Keratinocyte (primary cell): ENCODE data around the gene GRAP. TPM values are rescaled to one million over a fixed set of nuclear protein-coding genes. Genes with fewer than 3 reads are reported as not detected.
"Not testable (repeated sequence)": the region's sequence is repeated elsewhere in the genome, so short reads cannot be mapped to it uniquely, and the experiment has no call there.

Experiments
- DNase-seq: peaks from one replicate; pipeline ENCODE4 v3.0.0-alpha.2; 2011; ENCODE audit warnings: low read depth, missing footprints, low spot score
- FAIRE-seq: peaks from 2 replicates; lab custom pipeline; 2011; peaks lifted over from hg19 to GRCh38; lab: Jason Lieb, UNC
- H2AFZ ChIP-seq: 2 replicates; pipeline ENCODE4 v1.6.0; 2012; ENCODE audit warnings: low read length, control low read depth, inconsistent platforms; ENCODE audit not compliant: control insufficient read depth
- H3K27ac ChIP-seq: 2 replicates; pipeline ENCODE4 v1.5.1; 2011; ENCODE audit warnings: low read length; ENCODE audit not compliant: control insufficient read depth, insufficient read depth
- H3K27me3 ChIP-seq: 3 replicates; pipeline ENCODE4 v1.6.0; 2011; ENCODE audit warnings: low read length; ENCODE audit not compliant: control insufficient read depth, insufficient read depth; ENCODE audit errors: extremely low read depth
- H3K36me3 ChIP-seq, 2 experiments: 2 replicates in 1 of 2; 3 replicates in 1 of 2; pipeline ENCODE4 v1.5.1; 2011; ENCODE audit warnings: low read length in 2 of 2, mild to moderate bottlenecking in 1 of 2; ENCODE audit not compliant: control insufficient read depth in 2 of 2, insufficient read depth in 2 of 2; ENCODE audit errors: extremely low read depth in 1 of 2
- H3K4me1 ChIP-seq: 3 replicates; pipeline ENCODE4 v1.5.1; 2011; ENCODE audit warnings: low read length; ENCODE audit not compliant: control insufficient read depth, insufficient read depth; ENCODE audit errors: extremely low read depth
- H3K4me2 ChIP-seq: 3 replicates; pipeline ENCODE4 v1.6.0; 2011; ENCODE audit warnings: low read depth, low read length; ENCODE audit not compliant: control insufficient read depth, insufficient read depth; ENCODE audit errors: extremely low read depth
- H3K4me3 ChIP-seq, 3 experiments: fragments of 200-600 bp in 1 of 3; sonication (generic) in 1 of 3; 2 replicates in 2 of 3; 3 replicates in 1 of 3; pipeline ENCODE4 v1.5.1; 2011 to 2016; ENCODE audit warnings: low read length in 3 of 3, mild to moderate bottlenecking in 3 of 3, control low read depth in 2 of 3, inconsistent platforms in 1 of 3, low read depth in 1 of 3, mixed read lengths in 1 of 3, mixed run types in 1 of 3, moderate library complexity in 1 of 3; ENCODE audit not compliant: control insufficient read depth in 2 of 3, insufficient read depth in 2 of 3; ENCODE audit errors: extremely low read depth in 1 of 3
- H3K79me2 ChIP-seq: 2 replicates; pipeline ENCODE4 v1.6.0; 2012; ENCODE audit warnings: low read length; ENCODE audit not compliant: control insufficient read depth, insufficient read depth
- H3K9ac ChIP-seq: 3 replicates; pipeline ENCODE4 v1.6.0; 2011; ENCODE audit warnings: low read length; ENCODE audit not compliant: control insufficient read depth, insufficient read depth; ENCODE audit errors: extremely low read depth
- H3K9me1 ChIP-seq: 3 replicates; pipeline ENCODE4 v1.6.0; 2011; ENCODE audit warnings: low read length; ENCODE audit not compliant: control insufficient read depth, insufficient read depth; ENCODE audit errors: extremely low read depth
- H3K9me3 ChIP-seq: 2 replicates; pipeline ENCODE4 v1.5.1; 2012; ENCODE audit warnings: low read depth, low read length; ENCODE audit not compliant: control insufficient read depth
- H4K20me1 ChIP-seq: 3 replicates; pipeline ENCODE4 v1.6.0; 2011; ENCODE audit warnings: low read length; ENCODE audit not compliant: control insufficient read depth, insufficient read depth; ENCODE audit errors: extremely low read depth
- dilution Hi-C: fragments of 300-500 bp; cut with MboI; formaldehyde crosslinking; loops from one replicate; pipeline ENCODE4 v1.7.0; 2020; ENCODE audit warnings: low sequenced_read_pairs; ENCODE audit not compliant: extremely low pct_ligation_motif_present
- polyA plus RNA-seq, 5 experiments: library from polyadenylated mRNA; depleted of rRNA in 3 of 5; stranded (reverse) in 3 of 5; stranded (forward) in 1 of 5; unstranded in 1 of 5; fragments of >200 nt; gene quantifications; 1 replicate in 1 of 5; 2 replicates in 3 of 5; 3 replicates in 1 of 5; pipeline versions ENCODE4 v1.2.1 to v1.2.3, GENCODE V29; 2011 to 2012; ENCODE audit warnings: missing spikeins in 2 of 5, low read depth in 1 of 5, low replicate concordance in 1 of 5
- TF ChIP-seq, protein P1 (sequence below), 3 experiments: IDR thresholded peaks in 1 of 3; conservative IDR thresholded peaks in 1 of 3; optimal IDR thresholded peaks in 1 of 3; 2 replicates in 2 of 3; 3 replicates in 1 of 3; pipeline versions ENCODE3 to v1.5.1; 2011; ENCODE audit warnings: low read length in 3 of 3, mild to moderate bottlenecking in 3 of 3, moderate library complexity in 2 of 3, control low read depth in 1 of 3, inconsistent platforms in 1 of 3; ENCODE audit not compliant: insufficient read depth in 2 of 3; ENCODE audit errors: extremely low read depth in 1 of 3

Gene GRAP
- polyA plus RNA-seq, 1 donor (not counting 4 experiments of a cell fraction or from before 2014, with no cell fraction given) = 0.03 TPM

DNA sequence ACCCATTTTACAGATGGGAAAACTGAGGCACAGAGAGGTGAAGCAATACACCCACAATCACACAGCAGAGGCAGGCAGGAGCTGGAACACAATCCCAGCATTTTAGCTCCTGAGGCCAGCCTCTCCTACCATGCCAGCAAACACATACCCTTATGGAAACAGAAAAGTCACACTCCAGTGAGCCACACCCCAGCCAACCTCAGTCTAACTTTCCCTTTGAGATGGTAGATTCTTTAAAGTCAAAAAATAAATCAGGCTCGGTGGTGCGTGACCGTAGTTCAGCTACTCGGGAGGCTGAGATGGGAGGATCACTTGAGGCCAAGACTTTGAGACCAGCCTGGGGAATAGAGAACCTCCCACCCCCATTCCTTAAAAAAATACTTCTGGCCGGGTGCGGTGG is 10.6 kb downstream of the GRAP start:
- H3K4me3 ChIP-seq, H3K9me1 ChIP-seq, H3K4me1 ChIP-seq, H3K27ac ChIP-seq, FAIRE-seq, H3K79me2 ChIP-seq, DNase-seq, dilution Hi-C loops, H3K36me3 ChIP-seq, H3K4me2 ChIP-seq, H3K9ac ChIP-seq, H3K27me3 ChIP-seq, H2AFZ ChIP-seq, H3K9me3 ChIP-seq, H4K20me1 ChIP-seq: not testable (repeated sequence)

DNA sequence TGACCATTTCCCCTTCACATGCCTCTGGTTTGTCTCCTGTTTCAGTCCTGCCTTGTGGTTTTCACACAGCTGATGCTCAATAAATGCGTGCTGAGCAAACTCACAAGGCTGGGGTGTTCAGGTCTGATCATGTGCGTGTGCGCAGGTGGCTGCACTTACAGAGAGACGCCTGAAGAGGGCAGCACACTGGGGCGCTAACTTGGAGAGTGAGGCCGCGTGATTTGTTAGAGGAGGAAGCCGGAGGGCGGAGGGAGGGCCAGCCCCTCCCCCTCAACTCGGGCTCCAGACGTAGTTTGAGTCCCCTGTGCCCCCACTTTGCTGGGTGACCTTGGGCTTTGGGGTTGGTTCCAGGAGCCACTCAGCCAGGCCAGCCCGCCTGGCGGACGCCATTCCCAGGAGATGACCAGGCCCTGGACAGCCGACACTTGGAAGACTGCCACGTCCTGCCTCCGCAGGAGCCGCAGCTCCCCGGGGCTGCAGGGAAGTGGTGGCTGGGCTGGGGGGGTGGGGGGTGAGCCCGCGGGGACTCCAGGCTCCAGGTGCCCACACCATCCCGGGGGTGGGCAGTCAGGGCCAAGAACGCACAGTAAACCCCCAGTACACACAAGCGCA is 14.3 kb downstream of the GRAP start:
- FAIRE-seq = peak; percentile 41
- H3K36me3 ChIP-seq, DNase-seq, H3K9me3 ChIP-seq, dilution Hi-C loops, H3K9me1 ChIP-seq, H4K20me1 ChIP-seq, H3K4me1 ChIP-seq, H3K79me2 ChIP-seq, H3K27me3 ChIP-seq, H2AFZ ChIP-seq, H3K4me2 ChIP-seq, H3K27ac ChIP-seq, H3K9ac ChIP-seq, H3K4me3 ChIP-seq: not testable (repeated sequence)

DNA sequence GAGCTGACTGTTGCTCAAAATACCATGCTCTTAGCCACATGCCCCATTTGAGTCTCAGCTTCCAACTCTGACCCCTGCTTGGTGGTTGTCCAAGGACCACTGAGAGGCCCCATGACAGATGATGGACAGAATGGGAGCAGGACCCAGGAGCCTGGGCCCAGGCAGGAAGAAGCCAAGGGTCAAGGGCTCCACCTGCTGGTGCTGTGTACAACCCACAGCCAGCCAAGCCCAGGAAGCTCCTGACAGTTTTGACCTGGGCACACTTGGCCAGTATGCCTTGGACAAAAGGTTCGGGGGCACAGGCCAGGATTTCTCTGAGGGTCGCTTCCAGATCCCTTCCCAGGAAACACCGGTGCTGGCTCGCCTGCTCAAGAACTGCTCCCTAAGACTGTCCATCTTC is 15.0 kb downstream of the GRAP start:
- FAIRE-seq = peak; percentile 13
- H3K9ac ChIP-seq, H3K9me1 ChIP-seq, dilution Hi-C loops, H3K79me2 ChIP-seq, H3K27me3 ChIP-seq, H3K4me1 ChIP-seq, H3K4me2 ChIP-seq, H4K20me1 ChIP-seq, H3K27ac ChIP-seq, H3K9me3 ChIP-seq, DNase-seq, H3K4me3 ChIP-seq, H3K36me3 ChIP-seq, H2AFZ ChIP-seq: not testable (repeated sequence)
- TF ChIP-seq, protein P1, sequence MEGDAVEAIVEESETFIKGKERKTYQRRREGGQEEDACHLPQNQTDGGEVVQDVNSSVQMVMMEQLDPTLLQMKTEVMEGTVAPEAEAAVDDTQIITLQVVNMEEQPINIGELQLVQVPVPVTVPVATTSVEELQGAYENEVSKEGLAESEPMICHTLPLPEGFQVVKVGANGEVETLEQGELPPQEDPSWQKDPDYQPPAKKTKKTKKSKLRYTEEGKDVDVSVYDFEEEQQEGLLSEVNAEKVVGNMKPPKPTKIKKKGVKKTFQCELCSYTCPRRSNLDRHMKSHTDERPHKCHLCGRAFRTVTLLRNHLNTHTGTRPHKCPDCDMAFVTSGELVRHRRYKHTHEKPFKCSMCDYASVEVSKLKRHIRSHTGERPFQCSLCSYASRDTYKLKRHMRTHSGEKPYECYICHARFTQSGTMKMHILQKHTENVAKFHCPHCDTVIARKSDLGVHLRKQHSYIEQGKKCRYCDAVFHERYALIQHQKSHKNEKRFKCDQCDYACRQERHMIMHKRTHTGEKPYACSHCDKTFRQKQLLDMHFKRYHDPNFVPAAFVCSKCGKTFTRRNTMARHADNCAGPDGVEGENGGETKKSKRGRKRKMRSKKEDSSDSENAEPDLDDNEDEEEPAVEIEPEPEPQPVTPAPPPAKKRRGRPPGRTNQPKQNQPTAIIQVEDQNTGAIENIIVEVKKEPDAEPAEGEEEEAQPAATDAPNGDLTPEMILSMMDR (optimal IDR thresholded peaks at IDR 0.05 in 1 of 3, IDR thresholded peaks at IDR 0.05 in 1 of 3, conservative IDR thresholded peaks at IDR 0.05 in 1 of 3; ENCODE audit: extremely low read depth in 1 of 3, insufficient read depth in 2 of 3, low read length in 3 of 3) = peak in 1 of 3 experiments; percentile 43

DNA sequence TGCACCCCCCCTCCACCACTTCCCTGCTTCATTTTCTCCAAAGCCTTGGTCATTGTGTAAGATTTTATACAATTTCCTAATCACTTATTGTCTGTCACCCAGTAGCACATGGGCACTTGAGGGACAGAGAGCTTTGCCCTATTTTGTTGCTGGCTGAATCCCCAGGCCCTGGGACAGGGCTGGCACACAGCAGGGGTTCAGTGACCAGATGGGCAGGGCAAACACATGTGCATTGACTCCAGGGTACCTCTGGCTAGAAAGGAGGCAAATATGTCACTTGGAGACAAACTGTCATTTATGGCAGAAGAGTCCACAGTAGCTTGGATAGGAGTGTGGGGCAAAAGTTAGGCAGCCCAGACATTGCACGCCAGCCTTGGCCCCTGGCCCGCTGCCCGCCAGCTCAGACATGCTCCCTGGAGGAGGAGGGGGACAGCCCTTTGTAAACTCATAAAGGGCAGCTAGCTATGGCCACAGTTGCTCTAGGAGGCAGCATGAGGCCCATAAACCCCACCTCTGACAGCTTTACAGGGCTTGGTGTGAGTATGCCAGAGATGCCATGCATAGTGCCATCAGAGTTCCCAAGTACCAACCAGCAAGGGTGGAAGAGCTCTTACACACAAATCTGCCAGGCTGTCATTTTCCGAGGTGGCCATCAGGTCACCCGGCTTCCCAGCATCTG is 15.8 kb downstream of the GRAP start:
- H3K9me1 ChIP-seq, H3K9me3 ChIP-seq, dilution Hi-C loops, H2AFZ ChIP-seq, H3K27me3 ChIP-seq, DNase-seq, H3K36me3 ChIP-seq, H3K27ac ChIP-seq, H3K4me3 ChIP-seq, H3K79me2 ChIP-seq, FAIRE-seq, H3K9ac ChIP-seq, H3K4me1 ChIP-seq, H4K20me1 ChIP-seq, H3K4me2 ChIP-seq: not testable (repeated sequence)
